ENCODE results near the gene PSRC1. TPM values are rescaled to one million over a fixed set of nuclear protein-coding genes. Genes with fewer than 3 reads are reported as not detected.
A peak's percentile ranks its signal among the peaks of the same experiment; 100 is the strongest.
"Not testable (repeated sequence)": the region's sequence is repeated elsewhere in the genome, so short reads cannot be mapped to it uniquely, and the experiment has no call there.

Gene PSRC1
- total and polyA plus RNA-seq, 2 donors from 2014 or later, result 3.5 to 4.2 TPM

GRCh38 chr1:109309347-109309746, 26.4 kb upstream of the PSRC1 start:
- H3K4me1 ChIP-seq (ENCODE audit: control insufficient read depth in 2 of 3, insufficient read depth in 2 of 3, low read depth in 1 of 3, low read length in 3 of 3), result peaks cover 0 to 7% (median 3%) of the 10 kb centered on the region in 3 donors
- TF ChIP-seq CTCF (IDR thresholded peaks at IDR 0.05; ENCODE audit: borderline replicate concordance, extremely low read depth, insufficient read depth), result no peak
- intact Hi-C loops (cut with DNase I), result no loop called here
- peaks cover 2 to 3% (median 3%) of the 10 kb centered on the region in 3 donors for H3K36me3 ChIP-seq (ENCODE audit: control insufficient read depth in 2 of 3, insufficient read depth in 3 of 3, low read length in 3 of 3)
- peak overlapping the region in 1 of 3 donors; percentile 27 for H3K4me3 ChIP-seq (ENCODE audit: low read length in 3 of 3)
- FAIRE-seq (no peak), DNase-seq (no peak)
- H3K9ac ChIP-seq (ENCODE audit: low read length in 3 of 3), result peak overlapping the region in 1 of 3 donors; percentile 4
- no peaks in the 10 kb centered on the region for H3K9me3 ChIP-seq (ENCODE audit: control insufficient read depth in 2 of 3, insufficient read depth in 1 of 3, low read length in 3 of 3)
- H3K27ac ChIP-seq (ENCODE audit: low read depth in 2 of 2, low read length in 2 of 2), result peak overlapping the region; percentile 39 to 41
- H3K27me3 ChIP-seq (ENCODE audit: control insufficient read depth, insufficient read depth, low read length), result no peaks in the 10 kb centered on the region

GRCh38 chr1:109307274-109308021, 24.5 kb upstream of the PSRC1 start:
- Histone ChIP-seq H3K4me3 (ENCODE audit: low read length in 3 of 3) (no peak overlapping the region), H3K36me3 (ENCODE audit: control insufficient read depth in 2 of 3, insufficient read depth in 3 of 3, low read length in 3 of 3) (peaks cover 0 to 2% (median 0%) of the 10 kb centered on the region in 3 donors), H3K27ac (ENCODE audit: low read depth in 2 of 2, low read length in 2 of 2) (no peak overlapping the region), H3K4me1 (ENCODE audit: control insufficient read depth in 2 of 3, insufficient read depth in 2 of 3, low read depth in 1 of 3, low read length in 3 of 3) (peaks cover 0 to 7% (median 3%) of the 10 kb centered on the region in 3 donors), H3K27me3 (ENCODE audit: control insufficient read depth, insufficient read depth, low read length) (no peaks in the 10 kb centered on the region), H3K9me3 (ENCODE audit: control insufficient read depth in 2 of 3, insufficient read depth in 1 of 3, low read length in 3 of 3) (no peaks in the 10 kb centered on the region), H3K9ac (ENCODE audit: low read length in 3 of 3) (no peak overlapping the region)
- DNase-seq (no peak), FAIRE-seq (no peak)
- no peak for TF ChIP-seq CTCF (IDR thresholded peaks at IDR 0.05; ENCODE audit: borderline replicate concordance, extremely low read depth, insufficient read depth)
- intact Hi-C loops (cut with DNase I), result no loop called here

GRCh38 chr1:109306832-109307273, 23.9 kb upstream of the PSRC1 start, which contains the start of gene MYBPHL:
Gene MYBPHL (minus strand): TSS chr1:109307011. CDS start chr1:109306991, 20 bp downstream.
- no peak within 1 kb of the TSS for H3K4me3 ChIP-seq (ENCODE audit: low read length in 3 of 3)
- peaks cover 0 to 1% (median 0%) of the 10 kb centered on the region in 3 donors for H3K9me3 ChIP-seq (ENCODE audit: control insufficient read depth in 2 of 3, insufficient read depth in 1 of 3, low read length in 3 of 3)
- no peak within 1 kb of the TSS for H3K9ac ChIP-seq (ENCODE audit: low read length in 3 of 3)
- H3K27me3 ChIP-seq (ENCODE audit: control insufficient read depth, insufficient read depth, low read length), result no peaks in the 10 kb centered on the region
- TF ChIP-seq CTCF (IDR thresholded peaks at IDR 0.05; ENCODE audit: borderline replicate concordance, extremely low read depth, insufficient read depth), result no peak
- DNase-seq, result peak in 1 of 5 donors; percentile 39
- no peak within 1 kb of the TSS for H3K27ac ChIP-seq (ENCODE audit: low read depth in 2 of 2, low read length in 2 of 2)
- peaks cover 0 to 7% (median 3%) of the 10 kb centered on the region in 3 donors for H3K4me1 ChIP-seq (ENCODE audit: control insufficient read depth in 2 of 3, insufficient read depth in 2 of 3, low read depth in 1 of 3, low read length in 3 of 3)
- FAIRE-seq, result no peak
- peaks cover 0 to 2% (median 0%) of the 10 kb centered on the region in 3 donors for H3K36me3 ChIP-seq (ENCODE audit: control insufficient read depth in 2 of 3, insufficient read depth in 3 of 3, low read length in 3 of 3)
- intact Hi-C loops (cut with DNase I), result no loop called here

- H3K9me3 ChIP-seq (ENCODE audit: control insufficient read depth in 2 of 3, insufficient read depth in 1 of 3, low read length in 3 of 3); FAIRE-seq; H3K9ac ChIP-seq (ENCODE audit: low read length in 3 of 3); H3K4me1 ChIP-seq (ENCODE audit: control insufficient read depth in 2 of 3, insufficient read depth in 2 of 3, low read depth in 1 of 3, low read length in 3 of 3); H3K27me3 ChIP-seq (ENCODE audit: control insufficient read depth, insufficient read depth, low read length); H3K36me3 ChIP-seq (ENCODE audit: control insufficient read depth in 2 of 3, insufficient read depth in 3 of 3, low read length in 3 of 3); H3K27ac ChIP-seq (ENCODE audit: low read depth in 2 of 2, low read length in 2 of 2); H3K4me3 ChIP-seq (ENCODE audit: low read length in 3 of 3); intact Hi-C loops (cut with DNase I): not testable (repeated sequence)
- DNase-seq, result peak in 1 of 5 donors; percentile 29
These were observed 23.0 kb upstream of the PSRC1 start for GRCh38 chr1:109305991-109306390.
